B cell (primary cell): Measurements from ENCODE around the gene PSTK.

Experiments
- EZH2 ChIP-seq: IDR thresholded peaks from 2 replicates; pipeline ENCODE4 v1.6.1; 2012; ENCODE audit warnings: borderline replicate concordance, low read depth, mild to moderate bottlenecking, moderate library complexity, low read length; ENCODE audit not compliant: insufficient read depth, poor library complexity, severe bottlenecking
- TF ChIP-seq, protein P1 (sequence below): fragments of 200-600 bp; IDR thresholded peaks from one replicate; pipeline ENCODE4 v1.8.0; 2022; ENCODE audit warnings: antibody characterized with exemption, mild to moderate bottlenecking

GRCh38 chr10:123013456-123014419 is 33.5 kb downstream of the PSTK start:
- TF ChIP-seq, protein P1, sequence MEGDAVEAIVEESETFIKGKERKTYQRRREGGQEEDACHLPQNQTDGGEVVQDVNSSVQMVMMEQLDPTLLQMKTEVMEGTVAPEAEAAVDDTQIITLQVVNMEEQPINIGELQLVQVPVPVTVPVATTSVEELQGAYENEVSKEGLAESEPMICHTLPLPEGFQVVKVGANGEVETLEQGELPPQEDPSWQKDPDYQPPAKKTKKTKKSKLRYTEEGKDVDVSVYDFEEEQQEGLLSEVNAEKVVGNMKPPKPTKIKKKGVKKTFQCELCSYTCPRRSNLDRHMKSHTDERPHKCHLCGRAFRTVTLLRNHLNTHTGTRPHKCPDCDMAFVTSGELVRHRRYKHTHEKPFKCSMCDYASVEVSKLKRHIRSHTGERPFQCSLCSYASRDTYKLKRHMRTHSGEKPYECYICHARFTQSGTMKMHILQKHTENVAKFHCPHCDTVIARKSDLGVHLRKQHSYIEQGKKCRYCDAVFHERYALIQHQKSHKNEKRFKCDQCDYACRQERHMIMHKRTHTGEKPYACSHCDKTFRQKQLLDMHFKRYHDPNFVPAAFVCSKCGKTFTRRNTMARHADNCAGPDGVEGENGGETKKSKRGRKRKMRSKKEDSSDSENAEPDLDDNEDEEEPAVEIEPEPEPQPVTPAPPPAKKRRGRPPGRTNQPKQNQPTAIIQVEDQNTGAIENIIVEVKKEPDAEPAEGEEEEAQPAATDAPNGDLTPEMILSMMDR: no peak
- TF ChIP-seq EZH2: no peak
